ENCODE measurements around the gene INSYN1.

- TF ChIP-seq CTCF (IDR thresholded peaks at IDR 0.05) (no peak), POLR2A (IDR thresholded peaks at IDR 0.05) (no peak)
Observed at GRCh38 chr15:73724212-73724611, 28.9 kb downstream of the INSYN1 start.
